Measurements from ENCODE around the gene SLC27A3. TPM values are rescaled to one million over a fixed set of nuclear protein-coding genes. Genes with fewer than 3 reads are reported as not detected.

The SLC27A3 gene
- total RNA-seq, 1 experiment from 2014 or later, result 42.0 TPM

GRCh38 chr1:153750026-153750995, 24.9 kb upstream of the SLC27A3 start:
- Histone ChIP-seq H3K23me2 (ENCODE audit: insufficient read length, low read depth, low read length, poor library complexity, severe bottlenecking) (peaks cover 3% of the 10 kb centered on the region), H4K8ac (replicated peaks; ENCODE audit: insufficient read length, low read depth, low read length) (no peak overlapping the region), H3K79me2 (ENCODE audit: insufficient read depth, low read length) (no peaks in the 10 kb centered on the region), H4K20me1 (ENCODE audit: control insufficient read depth, insufficient read depth, insufficient read length) (no peaks in the 10 kb centered on the region), H3K9ac (ENCODE audit: extremely low read depth, insufficient read length, low read length) (no peak overlapping the region), H3K4me2 (ENCODE audit: insufficient read depth, insufficient read length, low read length) (no peak overlapping the region), H3K27me3 (ENCODE audit: insufficient read depth, low read length) (no peaks in the 10 kb centered on the region), H2AFZ (ENCODE audit: low read length) (no peak overlapping the region), H2BK20ac (ENCODE audit: low read depth, low read length, poor library complexity, severe bottlenecking) (no peak overlapping the region), H3K18ac (ENCODE audit: insufficient read length, low read depth, low read length) (no peak overlapping the region), H3K56ac (ENCODE audit: insufficient read length, low read depth, low read length) (no peak overlapping the region), H2BK5ac (ENCODE audit: insufficient read length, low read length) (no peak overlapping the region), H4K5ac (ENCODE audit: insufficient read length, low read depth, low read length) (no peak overlapping the region), H2AK5ac (ENCODE audit: insufficient read length, low read length) (no peak overlapping the region), H3T11ph (ENCODE audit: low read length) (no peak overlapping the region), H3K14ac (ENCODE audit: insufficient read depth, low read length) (no peak overlapping the region), H3K27ac (ENCODE audit: insufficient read length, low read depth, low read length) (no peak overlapping the region), H3K9me3 (ENCODE audit: control insufficient read depth, low read depth, low read length) (no peaks in the 10 kb centered on the region), H4K91ac (ENCODE audit: insufficient read length, low read depth, low read length) (no peak overlapping the region), H3K4me1 (ENCODE audit: insufficient read depth, low read length) (peaks cover 17% of the 10 kb centered on the region), H2BK15ac (ENCODE audit: low read depth, low read length) (no peak overlapping the region), H2BK120ac (ENCODE audit: low read depth, low read length, poor library complexity, severe bottlenecking) (no peak overlapping the region), H3K23ac (ENCODE audit: insufficient read length, low read depth, low read length) (no peak overlapping the region), H2BK12ac (ENCODE audit: insufficient read length, low read depth, low read length) (no peak overlapping the region), H3K79me1 (ENCODE audit: insufficient read depth, low read depth, low read length, poor library complexity, severe bottlenecking) (peaks cover 3% of the 10 kb centered on the region), H3K4ac (ENCODE audit: low read depth, low read length) (no peak overlapping the region)
- H3K27ac Mint-ChIP-seq, result no peak overlapping the region
- peaks cover 31 to 40% of the 10 kb centered on the region in 2 experiments for H3K4me1 Mint-ChIP-seq
- H3K27me3 Mint-ChIP-seq (ENCODE audit: low read depth), result no peaks in the 10 kb centered on the region; the same call in 1 of the 2 replicates
- H3K4me3 Mint-ChIP-seq, result no peak overlapping the region
- peaks cover 54 to 89% (median 70%) of the 10 kb centered on the region in 3 experiments; a peak in 6 of 7 replicates for H3K36me3 Mint-ChIP-seq (ENCODE audit: insufficient read depth in 1 of 3, low read depth in 3 of 3)
- DNase-seq, result no peak
- no CpG with 5 or more reads among the region's 6 CpGs for WGBS (ENCODE audit: extremely low coverage, insufficient read length, low lambda C conversion rate)
- TF ChIP-seq CTCF (conservative IDR thresholded peaks at IDR 0.05), result peak; percentile 9; the same call in 1 of the 3 replicates
- H3K9me3 Mint-ChIP-seq, result no peaks in the 10 kb centered on the region
